Measurements from ENCODE around the gene PSEN2.

PSEN2 gene

GRCh38 chr1:226884966-226885820, 14.8 kb downstream of the PSEN2 start:
- DNase-seq (ENCODE audit: low read depth in 2 of 3, low spot score in 1 of 3): no peak

- DNase-seq (ENCODE audit: low read depth in 2 of 3, low spot score in 1 of 3): no peak
Measured at GRCh38 chr1:226886122-226886901, 15.9 kb downstream of the PSEN2 start.

- DNase-seq (ENCODE audit: low read depth in 2 of 3, low spot score in 1 of 3): no peak
Measured at GRCh38 chr1:226887006-226887405, 16.6 kb downstream of the PSEN2 start.

- DNase-seq (ENCODE audit: low read depth in 2 of 3, low spot score in 1 of 3): no peak
Measured at GRCh38 chr1:226888021-226888420, 17.6 kb downstream of the PSEN2 start.

- DNase-seq (ENCODE audit: low read depth in 2 of 3, low spot score in 1 of 3): no peak
Measured at GRCh38 chr1:226888816-226889215, 18.4 kb downstream of the PSEN2 start.

GRCh38 chr1:226889616-226890330, 19.4 kb downstream of the PSEN2 start:
- no peak for DNase-seq (ENCODE audit: low read depth in 2 of 3, low spot score in 1 of 3)

GRCh38 chr1:226890331-226891108, 20.1 kb downstream of the PSEN2 start:
- no peak for DNase-seq (ENCODE audit: low read depth in 2 of 3, low spot score in 1 of 3)

GRCh38 chr1:226891346-226891745, 20.9 kb downstream of the PSEN2 start:
- DNase-seq (ENCODE audit: low read depth in 2 of 3, low spot score in 1 of 3): no peak

GRCh38 chr1:226891846-226892523, 21.6 kb downstream of the PSEN2 start:
- DNase-seq (ENCODE audit: low read depth in 2 of 3, low spot score in 1 of 3): no peak

- DNase-seq (ENCODE audit: low read depth in 2 of 3, low spot score in 1 of 3): no peak
Measured at GRCh38 chr1:226892524-226892875, 22.1 kb downstream of the PSEN2 start.

- no peak for DNase-seq (ENCODE audit: low read depth in 2 of 3, low spot score in 1 of 3)
Measured at GRCh38 chr1:226893936-226894335, 23.5 kb downstream of the PSEN2 start.

- DNase-seq (ENCODE audit: low read depth in 2 of 3, low spot score in 1 of 3): no peak
Measured at GRCh38 chr1:226894826-226895225, 24.4 kb downstream of the PSEN2 start.

GRCh38 chr1:226895644-226896043, 25.2 kb downstream of the PSEN2 start:
- DNase-seq (ENCODE audit: low read depth in 2 of 3, low spot score in 1 of 3): no peak

- no peak for DNase-seq (ENCODE audit: low read depth in 2 of 3, low spot score in 1 of 3)
Measured at GRCh38 chr1:226898246-226898645, 27.8 kb downstream of the PSEN2 start.

- DNase-seq (ENCODE audit: low read depth in 2 of 3, low spot score in 1 of 3): no peak
Measured at GRCh38 chr1:226901421-226901820, 31.0 kb downstream of the PSEN2 start.

GRCh38 chr1:226902601-226903000, 32.2 kb downstream of the PSEN2 start:
- no peak for DNase-seq (ENCODE audit: low read depth in 2 of 3, low spot score in 1 of 3)

GRCh38 chr1:226903819-226904716, 33.7 kb downstream of the PSEN2 start:
- DNase-seq (ENCODE audit: low read depth in 2 of 3, low spot score in 1 of 3): no peak

GRCh38 chr1:226904772-226905171, 34.4 kb downstream of the PSEN2 start:
- DNase-seq (ENCODE audit: low read depth in 2 of 3, low spot score in 1 of 3): no peak

- no peak for DNase-seq (ENCODE audit: low read depth in 2 of 3, low spot score in 1 of 3)
Measured at GRCh38 chr1:226908419-226908818, 38.0 kb downstream of the PSEN2 start.
